Stomach (tissue), 4 donors: ENCODE results near the gene PSMA1.

ENCODE experiments used
- POLR2AphosphoS5 ChIP-seq, 3 donors: sonication (generic); formaldehyde crosslinking; IDR thresholded peaks; one replicate each; pipeline ENCODE4 v1.6.1; 2016; ENCODE audit warnings: antibody characterized with exemption in 3 of 3
- TF ChIP-seq, protein P1 (sequence below), 7 experiments: fragments of 450-650 bp in 4 of 7; fragments of 200-600 bp in 3 of 7; sonication (generic) in 3 of 7; IDR thresholded peaks; one replicate each; pipeline ENCODE4 v1.5.1; 2016 to 2019; ENCODE audit warnings: antibody characterized with exemption in 7 of 7, control low read depth in 2 of 7, mild to moderate bottlenecking in 1 of 7

DNA sequence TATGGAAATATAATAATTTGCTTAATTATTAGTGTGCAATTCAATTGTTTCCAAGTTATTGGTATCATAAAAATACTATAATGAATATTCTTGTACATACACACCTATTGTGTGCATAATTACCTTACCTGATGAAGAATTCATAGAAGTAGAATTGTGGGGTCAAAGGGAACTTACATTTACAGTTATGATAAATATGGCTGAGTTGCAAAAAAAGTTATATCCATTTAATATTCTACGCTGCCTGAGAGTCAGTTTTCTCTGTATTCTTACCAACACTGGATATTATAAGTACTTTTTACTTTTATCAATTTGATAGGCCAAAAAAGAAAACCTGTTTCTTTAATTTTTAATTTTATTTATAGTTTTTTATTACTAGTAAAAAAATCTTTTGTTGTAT lies 2.1 kb upstream of the PSMA1 start:
- TF ChIP-seq, protein P1, sequence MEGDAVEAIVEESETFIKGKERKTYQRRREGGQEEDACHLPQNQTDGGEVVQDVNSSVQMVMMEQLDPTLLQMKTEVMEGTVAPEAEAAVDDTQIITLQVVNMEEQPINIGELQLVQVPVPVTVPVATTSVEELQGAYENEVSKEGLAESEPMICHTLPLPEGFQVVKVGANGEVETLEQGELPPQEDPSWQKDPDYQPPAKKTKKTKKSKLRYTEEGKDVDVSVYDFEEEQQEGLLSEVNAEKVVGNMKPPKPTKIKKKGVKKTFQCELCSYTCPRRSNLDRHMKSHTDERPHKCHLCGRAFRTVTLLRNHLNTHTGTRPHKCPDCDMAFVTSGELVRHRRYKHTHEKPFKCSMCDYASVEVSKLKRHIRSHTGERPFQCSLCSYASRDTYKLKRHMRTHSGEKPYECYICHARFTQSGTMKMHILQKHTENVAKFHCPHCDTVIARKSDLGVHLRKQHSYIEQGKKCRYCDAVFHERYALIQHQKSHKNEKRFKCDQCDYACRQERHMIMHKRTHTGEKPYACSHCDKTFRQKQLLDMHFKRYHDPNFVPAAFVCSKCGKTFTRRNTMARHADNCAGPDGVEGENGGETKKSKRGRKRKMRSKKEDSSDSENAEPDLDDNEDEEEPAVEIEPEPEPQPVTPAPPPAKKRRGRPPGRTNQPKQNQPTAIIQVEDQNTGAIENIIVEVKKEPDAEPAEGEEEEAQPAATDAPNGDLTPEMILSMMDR (IDR thresholded peaks at IDR 0.05): no peak
- TF ChIP-seq POLR2AphosphoS5 (IDR thresholded peaks at IDR 0.05): no peak
